Inferior parietal cortex (tissue), 1 donor: ENCODE data around the gene MAT1A.
"Not testable (repeated sequence)": the region's sequence is repeated elsewhere in the genome, so short reads cannot be mapped to it uniquely, and the experiment has no call there.

Experiments used
- DNase-seq: peaks from one replicate; pipeline ENCODE4 v3.0.0-alpha.2; 2016; ENCODE audit errors: extremely low spot score

Gene MAT1A

GRCh38 chr10:80289451-80290287 is at the start of gene MAT1A:
Gene MAT1A (minus strand): TSS chr10:80289658. CDS start chr10:80289423, 235 bp downstream.
- no peak for DNase-seq

DNA sequence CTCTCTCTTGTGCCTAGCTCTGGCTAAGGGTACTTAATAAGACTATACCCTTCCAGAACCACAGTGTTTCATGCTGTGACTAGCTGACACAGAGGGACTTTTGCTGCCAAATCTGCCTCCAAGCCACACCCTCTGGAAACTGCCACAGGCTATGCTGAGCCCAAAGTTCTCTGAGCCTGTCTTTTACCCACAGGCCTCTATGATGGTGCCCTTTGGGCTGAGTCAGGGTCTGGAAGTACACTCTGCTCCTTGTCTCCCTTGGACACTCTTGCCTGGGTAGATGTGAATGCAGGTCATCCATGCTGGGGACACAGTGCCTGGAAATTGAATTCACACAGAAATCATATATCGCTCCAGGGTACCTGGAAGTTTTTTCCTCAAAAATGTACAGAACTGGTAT is 44.5 kb upstream of the MAT1A start:
- DNase-seq = no peak

DNA sequence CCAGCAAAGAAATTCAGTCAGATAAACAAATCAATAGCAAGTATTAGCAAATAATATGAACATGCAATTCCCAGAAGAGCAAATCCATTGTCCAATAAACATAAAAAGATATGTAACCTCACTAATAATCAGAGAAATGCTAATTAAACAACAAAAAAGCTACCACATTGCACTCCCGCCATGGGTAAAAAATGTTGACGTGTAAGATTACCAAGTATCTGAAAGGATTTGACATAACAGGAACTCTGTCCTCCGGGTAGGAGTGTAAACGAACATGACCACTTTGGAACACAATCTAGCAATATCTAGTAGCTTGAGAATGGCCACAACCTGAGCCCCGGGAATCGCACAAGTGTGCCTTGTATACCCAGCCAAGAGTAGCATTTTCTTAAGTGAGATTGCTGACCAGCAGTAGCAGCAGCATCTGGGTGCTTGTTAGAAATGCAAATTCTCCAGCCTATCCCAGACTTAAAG is 35.5 kb upstream of the MAT1A start:
- no peak for DNase-seq

GRCh38 chr10:80324086-80324485 is 34.6 kb upstream of the MAT1A start:
- DNase-seq = no peak

- no peak for DNase-seq
Observed at GRCh38 chr10:80323311-80323710, 33.9 kb upstream of the MAT1A start.

GRCh38 chr10:80322711-80323110 is 33.3 kb upstream of the MAT1A start:
- DNase-seq = no peak

DNA sequence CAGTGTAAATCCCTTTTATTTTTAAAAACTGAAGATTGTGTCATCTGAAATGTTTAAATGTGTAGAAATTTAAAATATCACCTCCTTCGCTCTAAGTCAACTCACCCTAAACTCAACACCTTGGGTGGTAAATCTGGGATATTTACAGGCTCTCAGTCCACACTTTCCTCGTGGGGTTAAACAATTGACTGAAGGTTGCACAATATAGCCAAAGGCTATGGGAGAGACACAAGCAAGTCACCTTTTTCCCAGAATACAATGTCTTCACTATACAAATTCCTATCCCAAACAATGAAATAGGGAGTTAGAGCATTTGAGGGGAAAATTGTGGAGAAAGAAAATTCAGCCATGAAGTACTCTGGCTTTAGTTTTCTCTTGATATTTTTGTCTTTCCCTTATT is 32.7 kb upstream of the MAT1A start:
- no peak for DNase-seq

DNA sequence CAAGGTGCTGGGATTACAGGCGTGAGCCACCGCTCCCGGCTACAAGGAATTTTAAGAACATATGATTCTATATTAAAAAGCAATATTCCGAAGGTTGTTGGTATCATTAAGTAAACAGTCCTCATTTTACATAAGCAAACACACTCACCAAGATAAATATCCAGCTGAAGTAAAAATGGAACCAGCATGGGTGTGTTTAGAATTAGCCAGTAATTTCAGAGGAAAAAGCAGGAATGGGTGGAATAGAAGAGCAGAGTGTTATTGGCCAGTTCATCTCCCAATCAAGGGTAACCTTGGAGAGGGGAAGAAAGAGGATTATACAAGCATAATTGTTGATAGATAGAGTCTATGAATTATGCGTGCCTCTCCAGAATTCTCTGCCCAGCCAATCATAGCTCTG is 31.7 kb upstream of the MAT1A start:
- no peak for DNase-seq

DNA sequence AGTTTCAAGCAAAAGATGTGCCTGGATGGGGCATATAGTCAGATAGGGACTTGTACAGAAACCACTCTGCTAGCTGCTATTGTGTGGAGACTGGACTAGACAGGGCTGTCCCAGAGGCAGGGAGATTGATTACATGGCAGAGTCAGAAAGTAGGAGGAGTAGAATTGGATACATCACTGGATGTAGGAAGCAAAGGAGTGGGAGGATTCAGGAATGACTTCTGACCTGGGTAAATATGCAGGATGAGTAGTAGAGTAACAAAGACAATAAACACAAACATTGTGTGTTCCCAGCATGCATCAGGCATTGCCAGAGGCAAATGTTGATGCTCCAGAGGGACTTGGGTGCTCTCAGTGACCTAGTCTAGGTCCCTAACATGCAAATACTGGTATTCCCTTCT is 30.9 kb upstream of the MAT1A start:
- no peak for DNase-seq

GRCh38 chr10:80319725-80320290 is 30.4 kb upstream of the MAT1A start:
- no peak for DNase-seq

DNA sequence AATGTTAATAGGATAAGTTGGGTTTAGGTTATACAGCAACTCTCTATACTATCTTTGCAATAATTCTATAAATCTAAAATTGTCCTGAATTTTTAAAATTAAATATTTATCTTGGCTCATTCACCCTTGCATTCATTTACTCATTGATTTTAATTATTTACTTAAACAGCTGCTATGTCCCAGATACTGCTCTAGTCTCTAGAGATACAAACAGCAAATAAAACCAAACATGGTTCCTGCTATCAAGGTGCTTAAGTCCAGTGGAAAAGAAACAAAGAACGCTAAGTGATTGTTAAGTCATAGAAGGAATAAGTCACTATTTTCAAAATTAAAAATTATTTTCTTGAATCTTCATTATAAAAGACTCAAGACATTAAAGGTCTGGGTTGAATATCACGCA is 29.9 kb upstream of the MAT1A start:
- no peak for DNase-seq

GRCh38 chr10:80318742-80319141 is 29.3 kb upstream of the MAT1A start:
- no peak for DNase-seq

DNA sequence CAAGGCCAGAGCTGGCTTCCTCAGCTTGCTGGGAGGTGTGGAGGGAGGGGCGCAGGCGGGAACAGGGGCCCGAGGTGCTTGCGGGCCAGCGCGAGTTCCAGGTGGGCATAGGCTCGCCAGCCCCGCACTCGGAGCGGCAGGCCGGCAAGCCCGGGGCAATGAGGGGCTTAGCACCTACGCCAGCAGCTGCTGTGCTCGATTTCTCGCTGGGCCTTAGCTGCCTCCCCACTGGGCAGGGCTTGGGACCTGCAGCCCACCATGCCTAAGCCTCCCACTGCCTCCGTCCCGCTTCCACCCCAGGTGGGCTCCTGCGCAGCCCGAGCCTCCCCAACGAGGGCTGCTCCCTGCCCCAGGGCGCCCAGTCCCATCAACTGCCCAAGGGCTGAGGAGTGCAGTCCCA is 25.9 kb upstream of the MAT1A start:
- no peak for DNase-seq

DNA sequence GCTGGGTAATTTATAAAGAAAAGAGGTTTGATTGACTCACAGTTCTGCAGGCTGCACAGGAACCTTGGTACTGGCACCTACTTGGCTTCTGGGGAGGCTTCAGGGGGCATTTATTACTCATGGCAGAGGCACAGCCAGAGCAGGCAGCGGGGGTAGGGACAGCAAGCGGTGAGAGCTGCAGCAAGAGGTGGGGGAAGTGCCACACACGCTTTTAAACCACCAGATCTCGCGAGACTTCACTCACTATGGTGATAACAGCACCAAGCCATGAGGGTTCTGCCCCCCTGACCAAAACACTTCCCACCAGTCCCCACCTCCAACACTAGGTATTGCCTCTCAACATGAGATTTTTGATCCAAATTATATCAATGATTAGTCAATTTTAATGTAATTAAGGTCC is 24.1 kb upstream of the MAT1A start:
- no peak for DNase-seq

GRCh38 chr10:80305989-80306388 is 16.5 kb upstream of the MAT1A start:
- not testable (repeated sequence) for DNase-seq

DNA sequence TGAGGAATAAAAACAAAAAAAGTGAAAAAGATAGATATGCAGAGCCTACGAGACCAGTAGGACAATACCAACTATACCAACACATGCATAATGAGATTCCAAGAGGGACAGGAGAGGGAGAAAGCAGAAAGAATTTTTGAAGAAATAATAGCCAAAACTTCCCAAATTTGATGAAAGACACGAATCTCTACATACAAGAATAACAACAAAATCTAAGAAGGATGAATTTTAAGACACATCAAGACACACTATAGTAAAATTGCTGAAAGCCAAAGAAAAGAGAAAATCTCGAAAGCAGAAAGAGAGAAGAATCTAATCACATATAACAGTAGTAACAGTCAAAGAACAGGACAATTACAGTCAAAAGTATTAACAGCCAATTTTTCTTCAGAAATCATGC is 7.5 kb upstream of the MAT1A start:
- DNase-seq = no peak

DNA sequence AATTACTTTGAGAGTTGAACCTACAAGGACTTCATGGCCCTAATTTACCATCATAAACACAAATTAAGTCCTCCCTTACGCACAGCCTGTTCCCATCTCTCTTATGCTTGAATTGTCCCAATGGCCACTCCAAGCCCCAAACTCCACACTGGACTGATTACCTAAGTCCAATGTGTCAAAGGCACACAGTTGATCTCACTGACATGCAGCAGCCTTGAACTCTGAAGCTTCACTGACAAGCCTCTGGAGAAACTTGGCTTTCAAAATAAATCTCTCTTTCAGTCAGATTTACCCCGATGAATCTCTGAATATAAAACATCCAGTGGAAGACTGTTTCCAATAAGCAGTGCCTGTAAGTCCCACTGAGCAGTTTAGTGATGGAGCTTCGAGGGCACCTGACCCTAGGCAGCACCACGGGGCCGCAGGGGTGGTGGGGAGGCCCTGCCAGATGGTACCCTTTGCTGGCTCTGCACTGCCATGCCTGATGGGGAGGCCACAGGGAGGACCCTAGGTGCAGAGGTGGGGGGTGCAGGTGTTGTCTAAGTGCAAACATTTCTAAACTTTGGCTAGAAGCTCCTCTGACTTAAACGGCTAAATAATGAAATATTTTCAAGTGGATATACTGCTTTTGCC is 3.3 kb upstream of the MAT1A start:
- DNase-seq = no peak

DNA sequence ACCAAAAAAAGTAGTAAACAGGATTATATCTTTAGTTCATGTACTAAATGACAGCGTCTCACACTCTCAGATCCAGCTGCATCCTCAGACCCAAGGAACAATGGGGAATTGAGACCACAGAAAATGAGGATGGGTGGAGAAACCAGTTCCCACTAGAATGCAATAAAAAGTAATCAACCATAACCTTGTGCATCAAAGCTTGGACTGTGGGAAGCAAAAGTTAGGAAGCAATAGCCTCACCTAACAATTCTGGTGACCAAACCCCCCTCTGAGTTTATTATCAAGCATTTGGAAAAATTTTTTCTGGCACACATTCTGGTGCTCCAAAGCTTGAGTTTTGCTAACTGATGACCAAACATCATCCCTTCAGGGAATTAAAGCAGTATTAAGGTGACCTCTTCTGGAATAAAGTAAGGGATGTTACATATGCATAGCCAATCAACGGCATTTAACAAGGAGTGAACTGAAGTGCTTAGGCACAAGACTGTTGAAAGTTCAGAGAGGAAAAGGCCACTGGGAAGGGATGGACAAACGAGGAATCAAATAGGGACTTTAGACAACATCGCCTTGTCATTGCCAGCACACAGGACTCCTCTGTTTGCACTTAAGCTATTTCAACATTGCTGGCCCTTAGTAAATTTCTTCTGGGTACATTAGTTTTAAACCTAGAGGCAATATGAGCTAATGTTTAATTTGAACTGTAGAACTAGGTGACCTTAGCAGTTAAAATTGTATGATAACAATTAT is 1.2 kb upstream of the MAT1A start:
- DNase-seq = no peak

GRCh38 chr10:80288849-80289248 is 609 bp downstream of the MAT1A start:
- DNase-seq = no peak

GRCh38 chr10:80284522-80284921 is 4.9 kb downstream of the MAT1A start:
- DNase-seq = no peak

GRCh38 chr10:80283536-80284199 is 5.8 kb downstream of the MAT1A start:
- no peak for DNase-seq

- DNase-seq = no peak
Observed at GRCh38 chr10:80283119-80283518, 6.3 kb downstream of the MAT1A start.
